Naive thymus-derived CD4-positive, alpha-beta T cell (primary cell): ENCODE results near the gene PITPNC1. TPM values are rescaled to one million over a fixed set of nuclear protein-coding genes. Genes with fewer than 3 reads are reported as not detected.
A peak's percentile ranks its signal among the peaks of the same experiment; 100 is the strongest.

Experiments
- ATAC-seq: fragments of 150-1000 bp; cut with Tn5 transposase; 2 replicates; pipeline ENCODE4 v1.10.0; 2021; ENCODE audit warnings: mild to moderate bottlenecking, moderate library complexity
- CTCF ChIA-PET: fragments of 350-600 bp; sonication (Branson Sonifier 250); formaldehyde crosslinking; loops from one replicate; lab custom pipeline; 2021; ENCODE audit warnings: antibody characterized with exemption; lab: Charles Lee
- POLR2A ChIA-PET: fragments of 350-600 bp; sonication (Branson Sonifier 250); formaldehyde crosslinking; loops from one replicate; lab custom pipeline; 2021; ENCODE audit warnings: antibody characterized with exemption, inconsistent platforms; lab: Charles Lee
- DNase-seq, 9 donors: peaks; one replicate each; pipeline versions ENCODE4 v3.0.0 to v3.0.0-alpha.2; 2020 to 2022; ENCODE audit warnings: mixed read lengths in 1 of 9
- H3K27ac ChIP-seq: one replicate; pipeline ENCODE4 v1.7.0; 2013; ENCODE audit warnings: mild to moderate bottlenecking, low read depth, low read length, moderate library complexity
- H3K27me3 ChIP-seq, 2 donors: one replicate each; pipeline ENCODE4 v1.7.0; 2013; ENCODE audit warnings: low read length in 2 of 2, mild to moderate bottlenecking in 2 of 2, moderate library complexity in 2 of 2; ENCODE audit not compliant: control insufficient read depth in 2 of 2, insufficient read depth in 2 of 2
- H3K36me3 ChIP-seq, 3 experiments: 1 replicate in 2 of 3; 2 replicates in 1 of 3; pipeline ENCODE4 v1.7.0; 2013; ENCODE audit warnings: low read length in 3 of 3, mild to moderate bottlenecking in 3 of 3, moderate library complexity in 1 of 3; ENCODE audit not compliant: insufficient read depth in 3 of 3, control insufficient read depth in 2 of 3
- H3K4me1 ChIP-seq, 2 donors: one replicate each; pipeline ENCODE4 v1.7.0; 2013; ENCODE audit warnings: low read length in 2 of 2, mild to moderate bottlenecking in 2 of 2, moderate library complexity in 1 of 2; ENCODE audit not compliant: control insufficient read depth in 2 of 2, insufficient read depth in 2 of 2
- H3K4me3 ChIP-seq: 2 replicates; pipeline ENCODE4 v1.7.0; 2013; ENCODE audit warnings: mild to moderate bottlenecking, low read length
- H3K9me3 ChIP-seq, 3 experiments: 1 replicate in 2 of 3; 2 replicates in 1 of 3; pipeline ENCODE4 v1.7.0; 2013; ENCODE audit warnings: low read length in 3 of 3; ENCODE audit not compliant: control insufficient read depth in 2 of 3
- H3K27ac Mint-ChIP-seq, 9 donors: one replicate each; pipeline ENCODE4 v1.8.0; 2020 to 2022; ENCODE audit warnings: mixed read lengths in 9 of 9, mild to moderate bottlenecking in 8 of 9, moderate library complexity in 5 of 9, inconsistent platforms in 2 of 9
- H3K27me3 Mint-ChIP-seq, 5 donors: one replicate each; pipeline ENCODE4 v1.8.0; 2021 to 2022; ENCODE audit warnings: mixed read lengths in 5 of 5, mild to moderate bottlenecking in 1 of 5
- H3K36me3 Mint-ChIP-seq, 5 donors: one replicate each; pipeline ENCODE4 v1.8.0; 2020 to 2022; ENCODE audit warnings: mixed read lengths in 5 of 5, mild to moderate bottlenecking in 3 of 5, inconsistent platforms in 1 of 5
- H3K4me1 Mint-ChIP-seq, 7 donors: one replicate each; pipeline ENCODE4 v1.8.0; 2020 to 2022; ENCODE audit warnings: mixed read lengths in 7 of 7, mild to moderate bottlenecking in 3 of 7, inconsistent platforms in 1 of 7
- H3K4me3 Mint-ChIP-seq, 10 donors: one replicate each; pipeline ENCODE4 v1.8.0; 2020 to 2022; ENCODE audit warnings: mild to moderate bottlenecking in 10 of 10, mixed read lengths in 10 of 10, moderate library complexity in 6 of 10, inconsistent platforms in 2 of 10
- H3K9me3 Mint-ChIP-seq, 11 donors: one replicate each; pipeline ENCODE4 v1.8.0; 2020 to 2022; ENCODE audit warnings: mixed read lengths in 11 of 11, mild to moderate bottlenecking in 4 of 11, inconsistent platforms in 1 of 11, moderate library complexity in 1 of 11
- intact Hi-C, 2 donors: fragments of 100-400 bp; cut with micrococcal nuclease; formaldehyde crosslinking; loops; one replicate each; pipeline ENCODE4 v1.15.1; 2023
- polyA plus RNA-seq, 2 donors: library from polyadenylated mRNA; unstranded; fragments of 300-500 nt; fragmentation: Illumina TruSeq; gene quantifications; one replicate each; pipeline ENCODE4 v1.2.3, GENCODE V29; 2021
- total RNA-seq, 6 experiments: library from RNA in 5 of 6; stranded (reverse) in 5 of 6; gene quantifications; 1 replicate in 5 of 6; 2 replicates in 1 of 6; pipeline ENCODE4 v1.2.3 and lab custom pipeline; 2021 to 2026

Gene PITPNC1
- total and polyA plus RNA-seq, 7 experiments from 2014 or later = 53.1 to 148 (median 102) TPM

DNA sequence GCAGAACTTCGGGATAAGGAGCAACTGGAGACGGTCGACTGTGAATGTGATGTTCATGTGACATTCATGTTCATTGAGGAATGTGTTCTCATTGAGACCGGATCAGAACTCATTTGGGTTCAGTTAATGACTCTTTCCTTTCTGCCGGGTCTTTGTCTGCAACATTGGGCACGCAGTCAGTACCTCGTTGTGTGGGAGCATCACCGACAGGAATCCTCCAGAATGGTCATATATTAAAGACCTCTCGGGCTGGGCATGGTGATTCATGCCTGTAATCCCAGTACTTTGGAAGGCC is 144.6 kb downstream of the PITPNC1 start:
- no peak for ATAC-seq
- Histone ChIP-seq H3K27me3 (no peaks in the 10 kb centered on the region), H3K9me3 (no peaks in the 10 kb centered on the region), H3K27ac (no peak overlapping the region), H3K4me1 (peaks cover 4 to 8% of the 10 kb centered on the region in 2 donors), H3K36me3 (no peaks in the 10 kb centered on the region), H3K4me3 (no peak overlapping the region)
- H3K4me1 Mint-ChIP-seq = peaks cover 27 to 86% (median 72%) of the 10 kb centered on the region in 7 donors
- intact Hi-C loops = no loop called here
- H3K4me3 Mint-ChIP-seq = peak overlapping the region in 1 of 10 donors; percentile 23
- H3K27ac Mint-ChIP-seq = peak overlapping the region in 4 of 9 donors; percentile 22 to 83 (median 75)
- H3K27me3 Mint-ChIP-seq = no peaks in the 10 kb centered on the region
- H3K9me3 Mint-ChIP-seq = peaks cover 0 to 6% (median 0%) of the 10 kb centered on the region in 11 donors
- CTCF ChIA-PET = no interaction called here
- peaks cover 0 to 22% (median 7%) of the 10 kb centered on the region in 5 donors for H3K36me3 Mint-ChIP-seq
- POLR2A ChIA-PET = no interaction called here
- no peak for DNase-seq

GRCh38 chr17:67523101-67523500 is 146.0 kb downstream of the PITPNC1 start:
- no peaks in the 10 kb centered on the region for H3K9me3 Mint-ChIP-seq
- POLR2A ChIA-PET = no interaction called here
- no peak overlapping the region for H3K4me3 ChIP-seq
- H3K4me1 ChIP-seq = peaks cover 4 to 8% of the 10 kb centered on the region in 2 donors
- no peak overlapping the region for H3K27ac ChIP-seq
- ATAC-seq (no peak), DNase-seq (no peak)
- no peaks in the 10 kb centered on the region for H3K9me3 ChIP-seq
- H3K36me3 ChIP-seq = no peaks in the 10 kb centered on the region
- no peaks in the 10 kb centered on the region for H3K27me3 Mint-ChIP-seq
- no peaks in the 10 kb centered on the region for H3K27me3 ChIP-seq
- H3K4me1 Mint-ChIP-seq = peaks cover 30 to 80% (median 62%) of the 10 kb centered on the region in 7 donors
- H3K27ac Mint-ChIP-seq = peak overlapping the region in 4 of 9 donors; percentile 2 to 56 (median 36)
- H3K4me3 Mint-ChIP-seq = no peak overlapping the region
- peaks cover 0 to 12% (median 4%) of the 10 kb centered on the region in 5 donors for H3K36me3 Mint-ChIP-seq
- CTCF ChIA-PET = no interaction called here
- intact Hi-C loops = no loop called here

- peak overlapping the region in 5 of 9 donors; percentile 28 to 81 (median 58) for H3K27ac Mint-ChIP-seq
- Histone ChIP-seq H3K27me3 (no peaks in the 10 kb centered on the region), H3K9me3 (no peaks in the 10 kb centered on the region), H3K4me3 (no peak overlapping the region), H3K4me1 (no peaks in the 10 kb centered on the region), H3K36me3 (peaks cover 0 to 4% (median 0%) of the 10 kb centered on the region in 3 experiments), H3K27ac (no peak overlapping the region)
- DNase-seq (no peak), ATAC-seq (no peak)
- intact Hi-C loops = no loop called here
- ChIA-PET CTCF (no interaction called here), POLR2A (interaction anchor here (0.6 kb wide), 1 partner anchor 13 kb away, joined by 3 read pairs; no protein-coding TSS in a partner anchor)
- no peaks in the 10 kb centered on the region for H3K9me3 Mint-ChIP-seq
- H3K27me3 Mint-ChIP-seq = no peaks in the 10 kb centered on the region
- peaks cover 0 to 12% (median 5%) of the 10 kb centered on the region in 5 donors for H3K36me3 Mint-ChIP-seq
- peak overlapping the region in 2 of 10 donors; percentile 12 to 20 for H3K4me3 Mint-ChIP-seq
- H3K4me1 Mint-ChIP-seq = peaks cover 10 to 74% (median 53%) of the 10 kb centered on the region in 7 donors
Observed at GRCh38 chr17:67525239-67526135, 148.4 kb downstream of the PITPNC1 start.

GRCh38 chr17:67526700-67527099 is 149.6 kb downstream of the PITPNC1 start:
- Histone ChIP-seq H3K9me3 (no peaks in the 10 kb centered on the region), H3K4me1 (no peaks in the 10 kb centered on the region), H3K36me3 (peaks cover 0 to 4% (median 0%) of the 10 kb centered on the region in 3 experiments), H3K27me3 (no peaks in the 10 kb centered on the region), H3K4me3 (no peak overlapping the region), H3K27ac (no peak overlapping the region)
- Mint-ChIP-seq H3K4me3 (no peak overlapping the region), H3K36me3 (peaks cover 0 to 12% (median 5%) of the 10 kb centered on the region in 5 donors), H3K4me1 (peaks cover 4 to 66% (median 49%) of the 10 kb centered on the region in 7 donors), H3K27ac (peak overlapping the region in 5 of 9 donors; percentile 25 to 75 (median 56)), H3K27me3 (no peaks in the 10 kb centered on the region), H3K9me3 (no peaks in the 10 kb centered on the region)
- POLR2A ChIA-PET = no interaction called here
- no peak for ATAC-seq
- no peak for DNase-seq
- intact Hi-C loops = no loop called here
- CTCF ChIA-PET = interaction anchor here (0.6 to 1.0 kb wide), 3 partner anchors 59 to 151 kb away, joined by 3 to 6 read pairs (median 4); no protein-coding TSS in a partner anchor

DNA sequence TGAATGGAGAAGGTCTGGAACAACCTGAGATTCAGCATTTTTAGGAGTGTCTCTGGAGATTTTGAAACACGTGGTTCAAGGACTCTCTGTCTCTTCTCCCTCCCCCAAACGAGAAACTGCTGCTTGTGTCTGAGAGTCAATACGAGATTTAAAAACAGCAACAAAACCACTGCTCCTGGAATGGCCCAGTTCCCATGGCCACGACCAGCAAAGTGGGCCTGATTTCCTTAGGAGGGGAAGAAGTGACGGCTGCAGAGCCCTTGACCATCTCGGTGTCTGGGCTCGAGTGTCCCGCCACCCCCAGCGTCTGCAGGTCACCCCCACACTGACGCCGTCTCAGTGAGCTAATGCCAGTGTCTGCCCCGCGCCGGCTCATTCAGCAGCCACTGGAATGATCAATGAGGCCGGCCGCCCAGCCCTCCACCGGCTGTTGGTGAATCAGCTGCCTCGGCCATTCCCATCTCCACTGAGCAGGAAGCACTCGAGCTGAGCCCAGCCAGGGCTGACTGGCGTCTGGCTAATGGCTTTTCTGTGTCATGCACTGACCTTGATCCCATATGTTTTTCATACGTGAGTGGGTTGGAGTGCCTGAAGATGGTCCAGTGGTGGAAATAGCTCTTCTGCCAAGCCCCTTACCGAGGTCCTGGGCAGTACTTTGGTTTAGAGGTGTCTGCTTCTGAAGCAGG is 151.8 kb downstream of the PITPNC1 start:
- POLR2A ChIA-PET = no interaction called here
- intact Hi-C loops = no loop called here
- no peaks in the 10 kb centered on the region for H3K4me1 ChIP-seq
- Mint-ChIP-seq H3K27ac (peak overlapping the region in 1 of 9 donors; percentile 56), H3K4me1 (peaks cover 4 to 58% (median 42%) of the 10 kb centered on the region in 7 donors), H3K4me3 (no peak overlapping the region), H3K27me3 (no peaks in the 10 kb centered on the region), H3K9me3 (no peaks in the 10 kb centered on the region), H3K36me3 (peaks cover 0 to 17% (median 5%) of the 10 kb centered on the region in 5 donors)
- DNase-seq = no peak
- ATAC-seq = no peak
- no peak overlapping the region for H3K27ac ChIP-seq
- H3K4me3 ChIP-seq = no peak overlapping the region
- no peaks in the 10 kb centered on the region for H3K9me3 ChIP-seq
- CTCF ChIA-PET = no interaction called here
- no peaks in the 10 kb centered on the region for H3K27me3 ChIP-seq
- peaks cover 0 to 24% (median 6%) of the 10 kb centered on the region in 3 experiments for H3K36me3 ChIP-seq

DNA sequence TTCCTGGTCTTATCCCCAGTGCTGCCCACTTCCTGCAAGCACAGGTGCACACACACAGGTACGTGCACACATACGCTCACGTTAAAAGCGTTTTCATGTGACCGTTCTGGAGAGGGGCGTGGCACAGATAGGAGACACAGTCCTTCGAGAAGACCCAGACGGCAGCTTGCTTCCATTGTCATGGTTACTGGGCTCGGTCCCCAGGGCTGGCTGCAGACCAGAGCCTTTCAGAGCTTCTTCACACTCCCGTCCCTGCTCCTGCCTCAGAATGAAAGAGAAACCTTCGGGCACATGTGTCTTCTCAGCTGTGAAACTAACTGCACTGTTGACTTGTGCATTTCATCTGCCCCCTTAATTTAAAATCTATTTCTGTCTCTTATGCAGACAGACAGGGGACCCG is 154.2 kb downstream of the PITPNC1 start:
- H3K27ac Mint-ChIP-seq = peak overlapping the region in 3 of 9 donors; percentile 5 to 84 (median 31)
- Histone ChIP-seq H3K9me3 (no peaks in the 10 kb centered on the region), H3K36me3 (peaks cover 0 to 46% (median 6%) of the 10 kb centered on the region in 3 experiments), H3K27me3 (no peaks in the 10 kb centered on the region), H3K4me3 (no peak overlapping the region), H3K4me1 (no peaks in the 10 kb centered on the region), H3K27ac (no peak overlapping the region)
- intact Hi-C loops = no loop called here
- peaks cover 0 to 31% (median 15%) of the 10 kb centered on the region in 5 donors for H3K36me3 Mint-ChIP-seq
- DNase-seq (no peak), ATAC-seq (no peak)
- H3K4me3 Mint-ChIP-seq = no peak overlapping the region
- no peaks in the 10 kb centered on the region for H3K27me3 Mint-ChIP-seq
- peaks cover 5 to 39% (median 27%) of the 10 kb centered on the region in 7 donors for H3K4me1 Mint-ChIP-seq
- POLR2A ChIA-PET = interaction anchor here (1.4 kb wide), 1 partner anchor 152 kb away, joined by 3 read pairs; no protein-coding TSS in a partner anchor
- H3K9me3 Mint-ChIP-seq = no peaks in the 10 kb centered on the region
- CTCF ChIA-PET = no interaction called here
